Right ventricle myocardium inferior (tissue), 1 donor: ENCODE data around the gene DNAH2. TPM values are rescaled to one million over a fixed set of nuclear protein-coding genes. Genes with fewer than 3 reads are reported as not detected.

Experiments used
- ATAC-seq: fragments of 200-7000 bp; cut with Tn5 transposase; one replicate; pipeline ENCODE4 v1.9.1; 2020; ENCODE audit warnings: mild to moderate bottlenecking, moderate library complexity
- DNase-seq: peaks from one replicate; pipeline ENCODE4 v3.0.0; 2021; ENCODE audit errors: missing footprints
- intact Hi-C: fragments of 100-400 bp; cut with DNase I; formaldehyde crosslinking; loops from one replicate; pipeline ENCODE4 v1.11.0; 2022
- total RNA-seq: library from RNA; stranded (reverse); fragmentation: NEBNext Ultra II Directional; extraction: Animal tissue kit (Norgen Biotek cat#: 25700); gene quantifications from one replicate; pipeline ENCODE4 v1.2.1, GENCODE V29; 2021
- donor health status: DM: no; HTN: yes; CAD: no; lungs with severe emphysema.

Gene DNAH2
- total RNA-seq, 1 donor from 2014 or later: not detected

- DNase-seq: no peak
- intact Hi-C loops: no loop called here
- no peak for ATAC-seq
Measured at GRCh38 chr17:7832431-7832830, 114.9 kb downstream of the DNAH2 start.

DNA sequence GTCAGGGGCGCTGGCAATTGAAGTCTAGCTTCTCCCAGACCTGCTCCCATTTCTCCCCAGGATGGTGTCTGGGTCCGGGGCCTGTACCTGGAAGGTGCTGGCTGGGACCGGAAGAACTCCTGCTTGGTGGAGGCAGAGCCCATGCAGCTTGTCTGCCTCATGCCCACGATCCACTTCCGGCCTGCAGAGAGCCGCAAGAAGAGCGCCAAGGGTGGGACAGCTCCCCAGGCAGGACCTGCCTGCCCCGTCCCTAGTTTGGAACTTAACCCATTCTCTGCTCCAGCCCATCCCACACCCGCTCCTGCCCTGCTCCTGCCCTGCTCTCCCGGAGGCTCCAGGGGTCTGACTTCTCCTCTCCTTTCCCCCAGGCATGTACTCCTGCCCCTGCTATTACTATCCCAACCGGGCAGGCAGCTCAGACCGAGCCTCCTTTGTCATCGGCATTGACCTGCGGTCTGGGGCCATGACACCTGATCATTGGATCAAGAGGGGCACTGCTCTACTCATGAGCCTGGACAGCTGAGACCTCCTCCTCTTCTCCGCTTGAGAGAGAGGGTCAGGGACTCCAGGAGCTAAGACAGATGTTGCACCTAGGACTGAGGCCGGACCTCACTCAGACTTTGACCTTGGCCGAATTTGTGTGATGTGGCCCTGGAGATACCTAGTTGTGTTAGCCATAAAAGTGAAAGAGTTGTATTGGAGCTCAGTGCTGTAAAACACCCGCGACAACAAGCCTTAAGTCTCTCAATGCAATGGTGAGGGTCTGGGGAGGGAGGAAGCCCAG lies 115.7 kb downstream of the DNAH2 start:
- intact Hi-C loops: no loop called here
- ATAC-seq (no peak), DNase-seq (no peak)

DNA sequence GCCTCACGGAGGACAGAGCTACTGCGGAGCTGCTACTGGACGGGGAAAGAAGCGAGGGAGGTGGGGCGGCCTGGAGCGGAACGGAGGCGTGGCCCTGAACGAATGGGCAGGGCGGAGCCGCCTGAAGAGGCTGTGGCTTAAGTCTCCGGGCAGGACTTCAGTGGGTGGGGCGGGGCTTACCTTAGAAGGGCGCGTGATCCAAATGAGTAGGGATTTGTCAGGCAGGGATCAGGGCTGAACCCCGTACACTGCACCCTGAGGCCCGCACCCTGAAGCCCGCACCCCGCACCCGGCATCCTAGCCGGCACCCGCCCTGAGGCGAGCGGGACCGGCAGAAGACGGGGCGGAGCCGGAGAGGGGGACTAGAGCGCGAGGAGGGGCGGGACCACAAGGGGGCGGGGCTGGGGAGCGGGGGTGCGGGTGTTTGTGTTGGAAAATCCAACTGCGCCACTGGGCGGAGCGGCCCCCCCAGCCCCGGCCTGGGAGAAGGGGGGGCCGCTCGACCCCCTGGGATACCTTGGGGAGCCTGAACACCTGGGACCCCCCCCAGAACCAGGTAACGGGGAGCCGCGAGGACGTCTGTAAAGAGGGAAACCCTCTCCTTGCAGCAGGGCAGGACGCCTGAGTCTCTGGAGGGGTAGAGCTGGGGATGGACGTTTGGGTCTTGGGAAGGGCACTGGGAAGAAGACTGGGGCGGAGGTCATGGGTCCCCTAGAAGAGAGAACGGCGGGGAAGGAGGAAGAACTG lies 116.4 kb downstream of the DNAH2 start, which contains the start of gene KDM6B:
Gene KDM6B (plus strand): TSS at position 423 of the 747 bp plus-strand sequence. CDS start 11,338 bp downstream, outside the sequence.
- DNase-seq (peak; percentile 98), ATAC-seq (peak; percentile 79)
- intact Hi-C loops: no loop called here

- DNase-seq: no peak
- peak; percentile 32 for ATAC-seq
- intact Hi-C loops: no loop called here
Measured at GRCh38 chr17:7834542-7834956, 117.0 kb downstream of the DNAH2 start.

GRCh38 chr17:7834957-7835813 lies 117.6 kb downstream of the DNAH2 start:
- DNase-seq: peak; percentile 99
- peak; percentile 77 for ATAC-seq
- intact Hi-C loops: loop anchor here (1.0 kb wide), 1 partner anchor 22 kb away; the partner anchor contains the start of gene NAA38

DNA sequence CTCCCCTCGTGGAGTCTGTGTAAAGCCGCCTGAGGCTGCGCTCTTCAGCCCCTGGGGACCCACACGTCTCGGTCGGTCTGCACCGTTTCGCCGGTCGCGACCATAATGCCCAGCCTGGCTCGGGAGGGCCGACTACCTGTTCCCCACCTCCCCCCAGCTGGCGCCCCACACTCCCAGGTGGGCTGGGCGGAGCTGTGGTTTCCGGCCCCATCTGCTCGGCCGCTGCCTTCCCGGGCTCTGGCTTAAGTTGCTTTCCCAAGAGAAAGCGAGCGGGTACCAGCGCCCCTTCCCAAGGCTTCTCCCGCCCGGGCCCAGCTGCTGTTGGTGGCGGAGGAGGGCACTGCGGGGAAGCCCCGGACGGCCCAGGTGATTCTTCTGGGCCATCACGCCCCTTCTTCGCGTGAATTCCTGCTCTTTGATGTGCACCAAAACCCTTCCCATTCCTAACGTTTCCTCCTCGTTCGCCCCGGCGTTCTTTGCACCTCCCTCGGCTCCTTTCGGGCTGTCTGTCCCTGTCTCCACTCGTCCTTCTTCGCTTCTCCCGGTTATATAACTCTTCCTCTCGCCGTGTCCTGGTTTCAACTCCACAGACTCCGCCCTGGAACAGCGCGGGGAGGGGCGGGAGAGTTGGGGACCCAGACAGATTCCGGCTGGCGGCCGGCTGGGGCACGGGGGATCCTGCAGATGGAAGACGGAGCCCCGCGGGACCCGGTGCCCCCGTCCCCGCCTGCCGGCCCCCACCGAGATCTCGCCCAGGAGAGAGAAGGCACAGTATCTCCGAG lies 118.5 kb downstream of the DNAH2 start:
- intact Hi-C loops: loop anchor here (1.0 to 2.0 kb wide), 2 partner anchors 15 to 21 kb away; partner anchors contain the start of gene NAA38
- DNase-seq: peak; percentile 90
- ATAC-seq: peak; percentile 50

- ATAC-seq: peak; percentile 24
- intact Hi-C loops: loop anchor here (2.0 kb wide), 1 partner anchor 14 kb away; no protein-coding TSS in a partner anchor
- peak; percentile 92 for DNase-seq
Measured at GRCh38 chr17:7836596-7837407, 119.3 kb downstream of the DNAH2 start.

DNA sequence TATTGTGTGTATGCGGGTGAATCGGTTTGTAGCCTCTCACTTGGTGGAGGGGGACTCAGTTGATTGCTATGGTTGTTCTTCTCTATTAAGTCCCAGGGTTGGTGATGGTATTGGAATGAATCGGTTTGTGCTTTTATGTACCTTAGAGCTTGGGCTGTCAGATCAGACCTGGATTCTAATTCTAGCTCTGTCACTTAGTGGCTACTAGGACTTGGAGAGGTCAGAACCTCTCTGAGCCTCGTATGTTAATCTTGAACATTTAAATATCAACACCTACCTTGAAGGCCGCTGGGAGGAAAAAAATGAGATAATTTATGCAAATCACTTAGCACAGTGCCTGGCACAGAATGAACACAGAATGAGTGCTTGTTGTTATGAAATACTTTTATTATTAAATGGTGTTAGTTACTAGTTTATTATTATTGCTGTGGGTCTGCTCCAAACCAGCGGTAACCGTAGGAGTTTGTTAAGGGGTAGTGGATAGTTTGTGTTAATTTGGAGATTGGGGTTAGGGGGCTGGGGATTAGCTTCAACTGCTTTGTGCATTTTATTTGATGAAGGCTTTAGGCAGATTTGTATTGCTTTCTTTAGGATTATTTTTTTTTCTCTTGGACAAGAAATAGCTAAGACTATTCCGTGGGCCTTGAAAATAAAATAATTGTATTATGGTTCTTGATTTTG lies 120.0 kb downstream of the DNAH2 start:
- no peak for DNase-seq
- no peak for ATAC-seq
- intact Hi-C loops: loop anchor here (2.0 kb wide), 1 partner anchor 13 kb away; no protein-coding TSS in a partner anchor

GRCh38 chr17:7838090-7839075 lies 120.8 kb downstream of the DNAH2 start:
- ATAC-seq (no peak), DNase-seq (no peak)
- intact Hi-C loops: no loop called here

- intact Hi-C loops: no loop called here
- DNase-seq: no peak
- ATAC-seq: no peak
Measured at GRCh38 chr17:7839190-7839875, 121.8 kb downstream of the DNAH2 start.

- ATAC-seq (no peak), DNase-seq (no peak)
- intact Hi-C loops: loop anchor here (5.0 to 10.0 kb wide), 2 partner anchors 355 to 407 kb away; partner anchors contain the start of genes CTC1, PFAS, POLR2A and SLC35G6
Measured at GRCh38 chr17:7839876-7840261, 122.3 kb downstream of the DNAH2 start.

GRCh38 chr17:7840441-7840840 lies 122.9 kb downstream of the DNAH2 start:
- intact Hi-C loops: loop anchor here (5.0 to 10.0 kb wide), 2 partner anchors 356 to 407 kb away; partner anchors contain the start of genes CTC1, PFAS, POLR2A and SLC35G6
- ATAC-seq (no peak), DNase-seq (no peak)

GRCh38 chr17:7840875-7841274 lies 123.3 kb downstream of the DNAH2 start:
- intact Hi-C loops: loop anchor here (5.0 to 10.0 kb wide), 2 partner anchors 356 to 406 kb away; partner anchors contain the start of genes CTC1, PFAS, POLR2A and SLC35G6
- ATAC-seq (no peak), DNase-seq (no peak)

DNA sequence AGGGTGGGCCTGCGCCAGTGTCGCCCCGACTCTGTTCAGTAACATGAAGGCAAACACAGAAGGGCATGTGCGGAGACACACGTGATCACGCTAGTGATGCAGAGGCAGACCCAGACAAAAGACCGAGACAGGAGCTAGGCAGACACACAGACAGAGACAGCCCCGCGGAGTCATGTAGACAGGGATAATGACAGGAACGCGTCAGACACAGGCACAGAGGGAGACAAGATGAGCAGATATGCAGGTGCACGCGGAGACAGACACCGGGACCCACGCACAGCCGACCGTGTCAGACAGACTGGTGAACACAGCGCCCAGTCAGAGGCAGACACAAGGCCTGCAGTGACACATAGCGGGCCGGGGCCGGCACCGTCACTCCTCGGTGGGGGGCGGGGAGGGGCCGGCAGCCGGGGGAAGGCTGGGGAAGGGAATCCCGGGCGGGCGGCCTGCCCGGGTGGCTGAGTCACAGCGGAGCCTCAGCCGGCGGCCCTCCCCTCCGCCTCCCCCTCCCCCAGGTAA lies 123.9 kb downstream of the DNAH2 start:
- DNase-seq (peak; percentile 93), ATAC-seq (peak; percentile 55)
- intact Hi-C loops: loop anchor here (5.0 to 10.0 kb wide), 2 partner anchors 357 to 406 kb away; partner anchors contain the start of genes CTC1, PFAS, POLR2A and SLC35G6
